ENCODE data around the gene SIRT3. TPM values are rescaled to one million over a fixed set of nuclear protein-coding genes. Genes with fewer than 3 reads are reported as not detected.

Gene SIRT3
- total and polyA plus RNA-seq, 2 of the 4 experiments (the other 2 are of a cell fraction), result 5.4 to 18.6 TPM

DNA sequence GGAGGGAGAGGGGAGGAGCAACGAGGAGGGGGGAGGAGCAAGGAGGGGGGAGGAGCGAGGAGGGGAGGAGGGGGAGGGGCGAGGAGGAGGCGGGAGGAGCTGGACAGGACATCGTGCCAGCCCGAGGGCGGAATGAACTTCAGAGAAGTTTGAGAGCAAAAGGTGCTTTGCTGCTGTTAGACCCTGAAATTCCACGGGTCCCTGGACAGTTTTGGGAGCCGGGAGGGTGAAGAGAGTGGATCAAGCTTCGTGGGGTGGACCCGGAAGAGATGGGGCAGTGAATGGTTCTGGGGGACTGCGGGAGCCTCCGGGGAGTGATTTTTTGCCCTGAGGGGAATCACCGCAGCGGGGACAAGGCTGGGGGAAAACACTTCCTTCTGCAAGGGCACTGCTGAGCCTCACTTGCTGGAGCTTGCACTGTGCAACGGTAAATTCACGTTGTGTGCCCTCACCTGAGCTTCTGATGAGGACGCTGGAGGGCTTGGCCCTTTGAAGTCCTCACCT, 31.4 kb upstream of the SIRT3 start:
- Histone ChIP-seq H3K36me3 (ENCODE audit: control insufficient read depth, insufficient read depth, low read length) (no peaks in the 10 kb centered on the region), H3K9ac (ENCODE audit: low read depth, low read length) (no peak overlapping the region), H3K14ac (replicated peaks; ENCODE audit: low read depth, low read length) (no peak overlapping the region), H3K4me1 (ENCODE audit: control insufficient read depth, insufficient read depth, low read length) (no peaks in the 10 kb centered on the region), H3K18ac (ENCODE audit: low read depth, low read length) (no peak overlapping the region), H4K20me1 (ENCODE audit: insufficient read depth, low read length) (no peaks in the 10 kb centered on the region), H2AK9ac (replicated peaks; ENCODE audit: low read depth, low read length, poor library complexity) (no peak overlapping the region), H3K79me1 (ENCODE audit: low read depth in 1 of 2, low read length in 2 of 2) (no peaks in the 10 kb centered on the region), H3K4ac (ENCODE audit: low read depth, low read length) (no peak overlapping the region), H2AFZ (replicated peaks; ENCODE audit: low read length, poor library complexity) (no peak overlapping the region), H4K91ac (ENCODE audit: insufficient read depth, low read depth, low read length) (no peak overlapping the region), H3K9me3 (ENCODE audit: control insufficient read depth, insufficient read depth, low read length) (no peaks in the 10 kb centered on the region), H3K4me2 (ENCODE audit: low read depth, low read length) (no peak overlapping the region), H4K5ac (ENCODE audit: low read depth, low read length) (no peak overlapping the region), H2BK20ac (ENCODE audit: low read depth, low read length) (no peak overlapping the region), H2BK5ac (ENCODE audit: low read depth, low read length, poor library complexity, severe bottlenecking) (no peak overlapping the region), H2BK15ac (ENCODE audit: low read depth, low read length) (no peak overlapping the region), H3K9me1 (ENCODE audit: insufficient read depth, low read length) (no peaks in the 10 kb centered on the region), H3K27ac (ENCODE audit: insufficient read depth, low read length) (no peak overlapping the region), H3K27me3 (ENCODE audit: control insufficient read depth, insufficient read depth, low read length) (peaks cover 24% of the 10 kb centered on the region), H2BK120ac (ENCODE audit: low read depth, low read length) (no peak overlapping the region), H4K8ac (ENCODE audit: low read depth in 2 of 2, low read length in 2 of 2) (no peak overlapping the region), H3K4me3 (ENCODE audit: insufficient read depth, low read depth, low read length) (no peak overlapping the region), H3K56ac (ENCODE audit: extremely low read depth, insufficient read depth, low read length) (no peak overlapping the region), H3K23ac (ENCODE audit: low read depth, low read length) (no peak overlapping the region), H2AK5ac (ENCODE audit: low read depth, low read length) (no peak overlapping the region)
- TF ChIP-seq, protein P1, sequence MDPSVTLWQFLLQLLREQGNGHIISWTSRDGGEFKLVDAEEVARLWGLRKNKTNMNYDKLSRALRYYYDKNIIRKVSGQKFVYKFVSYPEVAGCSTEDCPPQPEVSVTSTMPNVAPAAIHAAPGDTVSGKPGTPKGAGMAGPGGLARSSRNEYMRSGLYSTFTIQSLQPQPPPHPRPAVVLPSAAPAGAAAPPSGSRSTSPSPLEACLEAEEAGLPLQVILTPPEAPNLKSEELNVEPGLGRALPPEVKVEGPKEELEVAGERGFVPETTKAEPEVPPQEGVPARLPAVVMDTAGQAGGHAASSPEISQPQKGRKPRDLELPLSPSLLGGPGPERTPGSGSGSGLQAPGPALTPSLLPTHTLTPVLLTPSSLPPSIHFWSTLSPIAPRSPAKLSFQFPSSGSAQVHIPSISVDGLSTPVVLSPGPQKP (IDR thresholded peaks at IDR 0.05; ENCODE audit: borderline replicate concordance, low read depth, low read length), result no peak
- TF ChIP-seq FOS (IDR thresholded peaks at IDR 0.05; ENCODE audit: low read depth, low read length) (no peak), CHD1 (IDR thresholded peaks at IDR 0.05; ENCODE audit: low read depth, low read length) (no peak), RAD21 (IDR thresholded peaks at IDR 0.05; ENCODE audit: low read length) (no peak), RFX5 (IDR thresholded peaks at IDR 0.05; ENCODE audit: low read depth, low read length) (no peak), NFE2L2 (IDR thresholded peaks at IDR 0.05; ENCODE audit: low read depth, low read length) (no peak), CEBPB (IDR thresholded peaks at IDR 0.05; ENCODE audit: low read depth, low read length) (no peak), BHLHE40 (IDR thresholded peaks at IDR 0.05; ENCODE audit: low read depth, low read length) (no peak), SMC3 (IDR thresholded peaks at IDR 0.05; ENCODE audit: low read depth, low read length) (no peak), POLR2A (IDR thresholded peaks at IDR 0.05; ENCODE audit: low read depth, low read length) (no peak), MAZ (IDR thresholded peaks at IDR 0.05; ENCODE audit: borderline replicate concordance, low read depth, low read length) (no peak), RCOR1 (IDR thresholded peaks at IDR 0.05; ENCODE audit: insufficient replicate concordance, low read length) (no peak), MAFK (IDR thresholded peaks at IDR 0.05; ENCODE audit: low read depth, low read length) (no peak), USF2 (IDR thresholded peaks at IDR 0.05; ENCODE audit: low read depth, low read length) (no peak), MXI1 (IDR thresholded peaks at IDR 0.05; ENCODE audit: borderline replicate concordance, low read depth, low read length) (no peak)
- TF ChIP-seq, protein P2, sequence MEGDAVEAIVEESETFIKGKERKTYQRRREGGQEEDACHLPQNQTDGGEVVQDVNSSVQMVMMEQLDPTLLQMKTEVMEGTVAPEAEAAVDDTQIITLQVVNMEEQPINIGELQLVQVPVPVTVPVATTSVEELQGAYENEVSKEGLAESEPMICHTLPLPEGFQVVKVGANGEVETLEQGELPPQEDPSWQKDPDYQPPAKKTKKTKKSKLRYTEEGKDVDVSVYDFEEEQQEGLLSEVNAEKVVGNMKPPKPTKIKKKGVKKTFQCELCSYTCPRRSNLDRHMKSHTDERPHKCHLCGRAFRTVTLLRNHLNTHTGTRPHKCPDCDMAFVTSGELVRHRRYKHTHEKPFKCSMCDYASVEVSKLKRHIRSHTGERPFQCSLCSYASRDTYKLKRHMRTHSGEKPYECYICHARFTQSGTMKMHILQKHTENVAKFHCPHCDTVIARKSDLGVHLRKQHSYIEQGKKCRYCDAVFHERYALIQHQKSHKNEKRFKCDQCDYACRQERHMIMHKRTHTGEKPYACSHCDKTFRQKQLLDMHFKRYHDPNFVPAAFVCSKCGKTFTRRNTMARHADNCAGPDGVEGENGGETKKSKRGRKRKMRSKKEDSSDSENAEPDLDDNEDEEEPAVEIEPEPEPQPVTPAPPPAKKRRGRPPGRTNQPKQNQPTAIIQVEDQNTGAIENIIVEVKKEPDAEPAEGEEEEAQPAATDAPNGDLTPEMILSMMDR (conservative IDR thresholded peaks at IDR 0.05; ENCODE audit: low read depth, low read length), result no peak
- DNase-seq (no peak), ATAC-seq (ENCODE audit: low read depth) (no peak)
- dilution Hi-C loops (cut with HindIII; ENCODE audit: low sequenced_read_pairs, unreplicated experiment), result no loop called here
- CTCF ChIA-PET, result no interaction called here
- POLR2A ChIA-PET (ENCODE audit: unreplicated experiment), result no interaction called here
- 84% methylated on average over 8 of the region's 18 CpGs; no CpG with 5 or more reads in 1 of the 2 experiments for WGBS, 2 experiments (ENCODE audit: extremely low coverage in 2 of 2, insufficient read length in 1 of 2)
- in situ Hi-C loops (cut with MboI; ENCODE audit: low sequenced_read_pairs), result no loop called here
- no TSS peak for BruUV-seq (replicated peaks)
- intact Hi-C loops (cut with micrococcal nuclease), result no loop called here

Data from IMR-90 (cell line).